CD4-positive, alpha-beta T cell treated with Interleukin-17A for 1 hour (primary cell): ENCODE measurements around the gene USP13.
A peak's percentile ranks its signal among the peaks of the same experiment; 100 is the strongest.
"Not testable (repeated sequence)": the region's sequence is repeated elsewhere in the genome, so short reads cannot be mapped to it uniquely, and the experiment has no call there.

Experiments
- DNase-seq: peaks from one replicate; pipeline ENCODE4 v3.0.0-alpha.2; 2020

Gene USP13

DNA sequence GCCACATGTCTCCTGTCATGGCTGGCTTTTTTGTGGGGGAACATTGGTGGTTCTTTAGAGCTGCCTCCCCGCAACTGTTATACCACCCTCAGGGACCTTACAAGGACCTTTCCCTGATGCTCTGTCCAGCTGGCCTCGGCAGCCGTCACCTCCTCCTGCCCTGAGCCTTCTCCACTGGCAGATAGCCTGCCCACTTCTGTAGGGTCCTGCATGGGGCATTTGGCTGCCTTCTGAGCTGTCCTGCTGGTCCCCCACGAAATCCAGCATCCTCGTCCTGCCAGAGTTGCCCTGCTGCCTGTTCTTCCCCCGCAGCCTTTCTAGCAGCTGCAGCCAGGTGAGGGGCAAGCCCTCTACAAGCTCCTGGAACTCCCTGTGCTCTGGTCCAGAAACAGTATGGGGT lies 86.2 kb downstream of the USP13 start:
- DNase-seq: no peak

DNA sequence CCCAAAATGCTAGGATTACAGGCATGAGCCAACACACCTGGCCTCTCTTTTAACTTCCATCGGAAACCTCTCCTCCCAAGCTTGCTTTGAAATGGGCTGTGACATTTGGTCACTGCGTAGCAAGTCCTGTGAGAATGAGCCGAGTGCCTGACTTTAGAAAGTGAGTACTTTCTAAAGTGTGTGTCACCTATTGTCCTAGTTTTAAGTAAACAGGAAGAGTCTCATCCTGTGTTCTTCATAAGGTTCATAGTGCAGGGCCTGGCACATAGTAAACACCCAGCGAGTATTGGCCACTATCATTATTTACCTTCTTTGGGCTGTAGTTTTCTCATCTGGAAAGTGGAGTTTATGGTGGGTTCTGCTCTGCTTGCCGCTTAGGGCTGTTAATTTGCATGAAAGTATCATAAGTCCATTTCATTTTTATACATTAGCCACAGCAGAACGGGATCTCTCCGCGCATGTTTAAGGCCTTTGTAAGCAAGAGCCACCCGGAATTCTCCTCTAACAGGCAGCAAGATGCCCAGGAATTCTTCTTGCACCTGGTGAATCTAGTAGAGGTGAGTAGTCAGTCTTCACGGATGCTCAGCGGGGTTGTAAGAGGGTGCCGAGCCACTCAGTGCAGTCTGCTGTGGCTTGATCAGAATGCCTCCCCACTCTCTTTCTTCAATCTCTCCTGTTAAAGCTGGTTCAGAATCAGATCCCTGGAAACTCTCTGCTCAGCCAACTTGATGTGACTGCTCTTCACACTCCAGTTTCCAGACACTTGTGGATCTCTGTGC lies 87.2 kb downstream of the USP13 start:
- DNase-seq: no peak

DNA sequence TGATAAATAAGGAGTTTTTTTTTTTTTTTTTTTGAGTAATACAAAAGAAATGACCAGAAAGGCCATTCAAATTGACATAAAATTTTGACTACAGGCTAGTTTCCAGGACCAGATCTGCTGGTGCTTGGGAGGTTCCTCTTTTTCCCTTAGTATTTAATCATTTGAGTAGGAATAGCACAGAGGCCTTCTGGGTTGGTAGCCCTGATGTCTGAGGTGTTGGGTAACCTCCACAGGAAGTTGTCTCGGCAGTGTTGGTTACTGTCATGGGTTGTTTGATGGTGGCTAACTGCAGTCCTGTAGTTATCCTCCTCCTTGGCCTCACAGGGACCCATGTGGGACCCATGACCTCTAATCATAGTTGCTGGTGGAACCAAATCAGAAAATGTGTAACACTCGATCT lies 91.1 kb downstream of the USP13 start:
- DNase-seq: no peak

DNA sequence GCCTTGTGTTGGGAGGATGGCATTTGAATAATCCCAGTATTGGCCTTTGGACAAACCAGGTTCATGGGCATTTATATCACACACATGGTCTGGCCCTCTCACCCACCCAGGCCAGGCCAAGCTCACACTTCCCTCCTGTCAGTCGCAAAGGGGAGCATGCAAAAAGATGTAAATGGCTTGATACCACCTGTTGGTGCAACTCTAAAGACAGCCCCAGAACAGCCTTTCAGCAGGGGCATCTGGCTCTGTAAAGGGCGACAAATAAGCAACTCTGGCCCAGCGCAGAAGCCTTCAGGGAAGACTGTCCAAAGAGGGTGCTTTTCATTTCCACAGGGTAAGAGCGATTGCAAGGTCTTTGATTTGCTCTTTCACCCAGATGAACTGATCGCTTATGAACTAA lies 91.8 kb downstream of the USP13 start:
- DNase-seq: no peak

DNA sequence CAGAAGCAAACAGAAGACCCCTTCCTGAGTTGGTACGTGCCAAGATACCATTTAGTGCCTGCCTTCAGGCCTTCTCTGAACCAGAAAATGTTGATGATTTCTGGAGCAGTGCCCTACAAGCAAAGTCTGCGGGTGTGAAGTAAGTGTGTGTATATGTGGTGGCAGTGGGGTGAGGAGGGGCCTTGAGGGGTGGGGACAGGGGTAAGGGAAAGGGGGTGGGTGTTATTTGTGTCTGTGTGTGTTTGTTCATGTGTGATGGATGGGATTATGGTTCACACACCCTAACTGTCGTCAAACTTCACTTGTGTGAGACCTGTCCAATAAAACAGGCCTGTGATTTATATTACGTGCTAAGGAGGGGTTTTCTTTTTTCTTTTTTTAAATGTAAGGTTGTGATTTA lies 92.2 kb downstream of the USP13 start:
- no peak for DNase-seq

DNA sequence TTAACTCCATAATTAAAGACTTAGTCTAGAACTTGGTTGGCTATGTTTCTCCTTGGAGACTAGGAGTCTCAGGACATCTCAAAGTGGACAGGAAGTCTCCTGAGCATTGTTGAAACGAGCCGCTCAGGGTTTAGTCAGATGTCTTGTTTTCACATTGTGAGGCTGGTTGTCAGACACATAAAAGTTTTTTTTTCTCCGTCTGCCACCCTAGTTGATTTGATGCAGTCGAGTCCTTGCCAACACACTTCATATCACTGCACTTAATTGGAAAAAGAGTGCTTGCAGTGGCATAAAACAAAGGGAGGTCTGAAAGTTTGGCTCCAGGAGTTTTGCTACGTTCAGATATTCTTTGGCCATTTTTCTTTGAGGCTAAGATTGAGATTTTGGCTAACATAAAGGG lies 92.9 kb downstream of the USP13 start:
- DNase-seq: no peak

DNA sequence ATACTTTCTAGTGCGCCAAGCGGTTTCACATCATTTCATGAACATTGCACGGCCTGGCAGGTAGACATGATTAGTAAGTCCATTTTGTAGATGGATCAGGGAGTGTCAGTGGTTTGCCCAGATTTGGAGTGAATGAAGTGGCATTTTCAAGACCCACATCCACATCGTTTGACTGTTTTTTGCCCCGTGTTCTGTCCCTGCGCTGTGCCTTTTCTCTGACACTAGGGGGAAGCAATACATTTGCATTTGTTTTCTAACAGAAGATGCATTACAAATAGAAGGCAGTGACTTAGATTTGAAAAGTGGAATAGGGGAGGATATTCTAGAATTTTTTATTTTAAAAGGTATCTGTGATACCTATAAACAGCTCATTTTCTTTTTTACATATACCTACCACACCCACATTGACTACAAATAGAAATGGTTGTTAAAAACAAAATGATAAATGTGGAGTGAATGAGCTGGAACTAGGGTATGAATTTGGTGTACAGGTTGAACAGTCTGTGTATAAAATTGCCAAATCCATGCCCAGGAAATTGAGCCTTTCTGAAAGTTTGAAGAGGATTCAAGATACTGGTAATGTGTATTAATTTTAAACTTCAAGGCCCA lies 98.0 kb downstream of the USP13 start:
- peak; percentile 5 for DNase-seq

DNA sequence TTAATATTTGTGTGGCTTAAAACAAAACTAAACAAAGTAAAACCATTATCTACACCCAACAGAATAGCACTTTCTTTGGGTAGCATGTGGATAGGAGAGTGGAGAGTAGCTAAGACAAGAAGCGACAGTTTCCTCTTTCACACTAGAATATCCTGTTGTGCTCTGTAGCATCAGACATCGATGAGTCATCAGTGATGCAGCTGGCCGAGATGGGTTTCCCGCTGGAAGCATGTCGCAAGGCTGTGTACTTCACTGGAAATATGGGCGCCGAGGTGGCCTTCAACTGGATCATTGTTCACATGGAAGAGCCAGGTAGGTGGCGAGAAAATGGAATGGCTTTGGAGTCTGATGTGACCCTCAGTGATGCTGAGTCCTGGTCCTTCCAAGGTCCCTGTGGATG lies 108.1 kb downstream of the USP13 start:
- DNase-seq: no peak

DNA sequence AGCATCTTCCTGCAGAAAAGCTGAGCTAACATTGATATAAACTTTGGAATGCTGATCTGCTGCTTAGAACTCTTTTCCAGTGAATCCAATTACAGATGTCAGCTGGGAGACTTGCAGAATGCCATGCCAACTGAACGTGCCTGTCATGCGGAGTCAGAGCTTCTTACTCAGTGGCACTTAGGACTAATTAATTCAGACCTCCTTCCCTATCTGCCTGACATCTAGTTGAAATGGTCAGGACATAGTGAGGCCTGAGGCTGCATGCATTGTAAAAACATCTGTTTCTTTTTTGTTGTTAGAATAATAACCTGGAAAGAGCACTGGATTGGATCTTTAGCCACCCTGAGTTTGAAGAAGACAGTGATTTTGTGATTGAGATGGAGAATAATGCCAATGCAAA lies 112.6 kb downstream of the USP13 start:
- no peak for DNase-seq

DNA sequence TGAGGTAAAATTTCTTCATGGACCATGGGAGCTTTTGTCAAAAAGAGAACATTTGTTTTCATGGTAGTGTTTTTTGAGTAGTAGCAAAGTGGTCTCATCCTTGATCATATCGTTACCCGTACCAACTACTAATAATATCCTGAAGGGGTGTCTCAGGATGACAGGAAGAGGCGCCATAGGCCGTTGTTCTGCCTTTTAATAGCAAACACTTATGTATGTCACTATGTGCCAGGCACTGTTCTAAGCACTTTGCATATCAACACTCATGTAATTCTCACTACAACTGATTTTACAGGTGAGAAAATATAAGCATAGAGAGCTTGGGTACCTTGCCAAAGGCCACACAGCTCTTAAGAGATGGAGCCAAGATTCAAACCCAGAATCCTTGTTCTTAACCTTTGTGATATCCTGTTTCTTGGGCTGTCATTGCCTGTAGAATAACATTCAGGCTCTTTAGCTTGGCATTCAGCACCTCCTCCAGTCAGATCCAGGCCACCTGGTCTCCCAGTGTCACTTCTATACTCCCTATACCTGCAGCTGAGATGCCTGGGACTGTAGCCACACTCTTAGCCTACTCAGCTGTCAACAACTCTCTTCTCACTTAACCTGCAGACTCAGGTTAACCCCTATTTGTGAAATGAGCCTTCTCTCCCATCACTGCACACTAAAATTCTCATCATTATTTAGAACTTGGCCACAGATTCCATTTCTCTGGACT lies 113.7 kb downstream of the USP13 start:
- no peak for DNase-seq

DNA sequence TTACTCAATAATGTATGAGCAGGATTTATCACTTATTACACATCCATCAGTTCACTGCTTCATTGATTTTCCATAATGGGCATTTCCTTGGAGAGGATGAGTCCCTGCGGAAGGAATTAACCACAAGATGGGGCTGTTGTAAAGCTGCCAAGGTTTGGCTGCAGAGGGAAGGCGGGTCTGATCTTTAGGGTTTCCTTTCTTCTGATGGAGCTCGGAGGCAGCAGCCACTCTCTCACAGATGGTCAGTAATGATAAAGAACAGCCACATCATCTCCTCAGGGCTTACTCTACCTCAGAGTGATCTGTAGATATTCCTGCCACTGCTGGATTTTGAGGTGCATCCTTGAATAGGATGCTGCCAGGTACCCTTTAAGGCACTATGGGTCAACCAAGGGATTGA lies 115.2 kb downstream of the USP13 start:
- DNase-seq: no peak

DNA sequence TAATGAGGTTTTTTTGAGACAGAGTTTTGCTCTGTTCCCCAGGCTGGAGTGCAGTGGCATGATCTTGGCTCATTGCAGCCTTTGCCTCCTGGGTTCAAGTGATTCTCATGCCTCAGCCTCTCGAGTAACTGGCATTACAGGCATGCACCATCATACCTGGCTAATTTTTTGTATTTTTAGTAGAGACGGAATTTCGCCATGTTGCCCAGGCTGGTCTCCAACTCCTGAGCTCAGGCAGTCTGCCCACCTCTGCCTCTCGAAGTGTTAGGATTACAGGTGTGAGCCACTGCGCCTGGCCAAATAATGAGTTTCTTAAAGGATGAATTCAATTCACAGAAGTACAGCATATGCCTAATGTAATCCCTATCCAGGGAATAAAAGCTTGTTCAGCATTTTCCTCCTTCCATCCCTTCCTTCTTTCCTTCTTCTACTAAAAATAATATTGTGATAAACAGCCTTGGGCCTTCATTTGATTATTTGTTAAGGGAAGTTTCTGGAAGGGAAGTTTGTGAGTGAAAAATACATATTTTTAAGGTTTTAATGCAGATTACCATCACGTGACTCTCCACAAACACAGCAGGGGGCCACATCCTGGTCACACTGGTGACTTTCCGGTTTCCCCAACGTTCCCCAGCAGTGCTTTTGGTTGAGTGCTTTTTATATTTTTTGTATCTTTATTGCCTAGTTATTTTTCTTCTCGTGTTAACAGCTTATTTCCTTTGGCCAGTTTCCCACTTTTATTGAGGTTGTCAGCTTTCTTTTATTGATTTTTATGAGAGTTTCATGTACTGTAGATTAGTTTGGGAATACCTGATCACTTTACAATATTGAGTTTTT lies 116.8 kb downstream of the USP13 start:
- no peak for DNase-seq

DNA sequence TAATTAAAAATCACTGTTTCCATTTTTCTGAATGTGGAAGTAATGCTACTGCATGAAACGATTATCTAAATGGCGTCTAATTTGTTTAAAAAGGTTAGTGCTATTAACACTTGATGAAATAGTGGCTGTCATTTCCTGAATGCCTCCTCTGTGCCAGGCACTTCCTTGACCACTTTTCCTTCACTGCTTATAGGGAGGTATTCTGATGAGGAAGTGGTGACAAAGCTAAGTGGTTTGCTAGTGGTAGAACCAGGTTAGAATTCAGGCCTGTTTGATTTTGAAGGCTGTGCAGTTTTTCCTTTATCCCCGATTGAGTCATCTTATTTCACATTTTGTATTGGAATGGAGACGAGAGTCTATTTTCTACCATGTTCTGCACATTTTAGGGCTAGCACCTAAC lies 119.0 kb downstream of the USP13 start:
- DNase-seq: no peak

DNA sequence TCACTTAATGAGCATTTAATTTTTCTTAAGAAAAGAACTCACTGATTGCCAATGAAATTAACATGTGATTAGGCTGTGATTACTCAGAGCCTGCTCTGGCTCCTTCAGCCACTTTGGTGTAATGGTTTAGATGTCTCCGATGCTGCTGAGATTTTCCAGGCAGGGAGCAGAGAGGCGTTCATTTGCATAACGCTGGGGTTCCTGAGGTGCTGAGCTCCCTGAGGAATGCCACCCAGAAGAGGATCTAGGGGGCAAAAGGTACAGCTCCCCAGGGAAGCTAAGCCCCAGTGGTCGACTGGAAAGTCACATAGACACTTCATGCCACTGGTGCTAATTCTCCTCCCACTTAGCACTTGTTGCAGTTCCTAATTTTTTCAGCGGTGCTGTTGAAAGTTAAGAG lies 119.5 kb downstream of the USP13 start:
- DNase-seq: no peak

DNA sequence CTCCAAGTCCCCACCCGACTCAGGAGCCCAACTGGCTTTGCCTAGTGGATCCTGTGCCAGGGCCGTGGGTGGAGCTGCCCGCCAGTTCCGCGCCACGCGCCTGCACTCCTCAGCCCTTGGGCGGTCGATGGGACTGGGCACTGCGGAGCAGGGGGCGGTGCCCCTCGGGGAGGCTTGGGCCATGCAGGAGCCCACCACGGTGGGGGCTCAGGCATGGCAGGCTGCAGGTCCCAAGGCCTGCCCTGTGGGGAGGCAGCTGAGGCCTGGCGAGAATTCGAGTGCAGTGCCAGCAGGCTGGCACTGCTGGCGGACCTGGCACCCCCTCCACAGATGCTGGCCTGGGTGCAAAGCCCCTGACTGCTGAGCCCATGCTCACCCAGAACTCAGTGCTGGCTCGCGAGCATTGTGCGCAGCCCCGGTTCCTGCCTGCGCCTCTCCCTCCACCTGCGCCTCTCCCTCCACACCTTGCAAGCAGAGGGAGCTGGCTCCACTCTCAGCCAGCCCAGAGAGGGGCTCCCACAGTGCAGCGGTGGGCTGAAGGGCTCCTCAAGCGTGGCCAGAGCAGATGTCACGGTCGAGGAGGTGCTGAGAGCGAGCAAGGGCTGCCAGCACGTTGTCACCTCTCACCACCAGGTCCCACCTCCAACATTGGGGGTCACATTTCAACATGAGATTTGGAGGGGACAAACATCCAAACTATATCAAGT lies 122.7 kb downstream of the USP13 start:
- DNase-seq: no peak

DNA sequence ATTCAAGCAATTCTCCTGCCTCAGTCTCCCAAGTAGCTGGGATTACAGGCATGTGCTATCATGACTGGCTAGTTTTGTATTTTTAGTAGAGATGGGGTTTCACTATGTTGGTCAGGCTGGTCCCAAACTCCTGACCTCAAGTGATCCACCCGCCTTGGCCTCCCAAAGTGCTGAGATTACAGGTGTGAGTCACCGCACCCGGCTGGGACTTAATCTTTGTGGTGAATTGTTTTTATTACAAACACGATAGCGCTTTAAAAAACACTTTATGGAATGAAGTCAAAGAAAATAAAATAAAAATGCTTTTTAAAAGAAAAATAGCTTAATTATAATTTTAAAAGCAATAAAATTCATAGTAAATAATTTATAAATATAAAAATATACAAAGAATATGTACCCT lies 130.0 kb downstream of the USP13 start:
- not testable (repeated sequence) for DNase-seq

DNA sequence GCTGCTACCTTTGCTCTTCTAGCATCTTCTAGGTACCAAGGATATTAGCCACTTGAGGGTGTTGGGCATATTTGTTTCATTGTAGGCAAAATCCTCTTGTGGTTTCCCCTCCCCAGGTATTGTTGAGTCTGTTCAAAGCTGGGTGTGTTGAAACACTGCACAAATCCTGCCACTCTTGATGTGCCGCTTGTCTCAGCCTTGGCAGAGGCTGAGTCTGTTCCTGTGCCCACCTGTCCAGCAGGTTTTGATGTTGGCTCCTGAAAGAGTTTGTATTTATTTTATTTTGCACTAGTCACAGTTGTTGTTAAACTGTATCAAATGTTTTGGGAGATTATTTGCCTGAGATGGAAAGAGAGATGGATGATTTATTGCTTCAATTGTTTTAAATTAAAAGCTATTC lies 136.2 kb downstream of the USP13 start:
- DNase-seq: no peak

DNA sequence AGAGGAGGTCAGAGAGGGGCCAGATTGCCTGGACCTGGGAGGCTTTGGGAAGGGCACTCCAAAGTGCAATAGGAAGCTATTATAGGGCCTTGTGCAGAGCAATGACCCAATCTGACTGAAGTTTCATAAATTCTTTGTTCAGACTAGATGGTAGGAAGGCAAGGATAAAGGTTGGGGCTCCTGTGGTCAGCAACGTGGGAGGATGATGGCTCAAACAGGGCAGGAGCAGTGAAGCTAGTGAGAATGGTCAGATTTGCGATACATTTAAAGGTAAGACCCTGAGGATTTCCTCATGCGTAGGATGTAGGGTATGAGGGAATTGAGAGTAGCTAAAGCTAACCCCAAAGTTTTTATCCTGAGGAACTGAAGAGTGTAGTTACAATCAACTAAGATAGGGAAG lies 139.0 kb downstream of the USP13 start:
- DNase-seq: no peak

DNA sequence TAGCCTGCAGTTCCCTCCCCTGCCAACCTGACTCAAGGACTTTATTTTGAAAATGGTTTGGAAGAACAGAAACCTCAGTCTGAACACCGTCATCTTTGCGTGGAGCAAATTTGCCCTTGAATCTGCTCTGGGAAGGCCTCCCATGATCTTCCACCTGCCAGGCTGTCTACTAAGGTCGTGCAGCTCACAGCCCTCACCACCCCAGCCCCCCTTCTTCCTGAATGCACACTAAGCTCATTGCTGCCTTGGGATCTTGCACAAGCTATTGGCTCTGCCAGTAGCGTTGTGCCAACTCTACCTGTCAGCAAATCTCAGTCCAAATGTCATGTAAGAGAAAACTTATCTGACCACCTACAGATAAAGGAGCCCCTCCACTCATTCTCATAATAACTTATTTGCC lies 141.5 kb downstream of the USP13 start:
- DNase-seq: no peak

DNA sequence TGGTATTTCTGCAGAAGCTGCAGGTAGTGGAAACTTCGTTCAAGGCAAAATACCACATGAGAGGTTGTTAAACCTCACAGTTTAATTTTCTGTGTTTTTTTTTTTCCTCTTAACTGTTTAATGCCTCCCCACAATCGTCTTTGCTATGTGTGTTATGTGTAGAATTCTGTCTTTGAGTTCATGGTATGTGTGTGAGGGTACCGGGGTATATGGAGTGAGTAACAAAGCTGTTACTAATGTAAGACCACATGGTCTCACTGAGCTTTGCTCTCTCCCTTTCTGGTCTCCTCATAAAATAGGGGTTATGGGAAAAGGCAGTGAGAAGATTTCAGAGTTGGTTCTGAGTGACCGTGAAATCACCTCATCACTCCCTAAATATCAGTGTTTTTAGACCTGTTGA lies 143.6 kb downstream of the USP13 start:
- no peak for DNase-seq

DNA sequence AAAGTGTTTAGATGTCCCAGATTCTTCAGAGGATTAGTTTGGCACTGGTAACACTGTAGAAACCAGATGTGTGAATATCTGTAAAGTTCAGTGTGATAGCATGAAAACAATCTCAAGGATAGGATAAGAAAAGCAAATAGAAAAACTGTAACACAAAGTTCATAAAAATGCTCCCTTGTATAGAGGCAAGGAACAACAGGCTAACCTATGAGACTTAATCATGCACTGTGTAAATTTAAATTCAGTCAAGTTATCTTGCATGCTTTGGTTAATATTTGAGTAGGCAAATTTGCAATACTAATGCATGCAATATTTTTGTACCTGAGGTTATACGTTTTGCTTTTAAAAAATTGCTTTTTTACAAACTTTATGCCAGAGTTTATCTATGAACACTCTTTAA lies 144.4 kb downstream of the USP13 start:
- no peak for DNase-seq

DNA sequence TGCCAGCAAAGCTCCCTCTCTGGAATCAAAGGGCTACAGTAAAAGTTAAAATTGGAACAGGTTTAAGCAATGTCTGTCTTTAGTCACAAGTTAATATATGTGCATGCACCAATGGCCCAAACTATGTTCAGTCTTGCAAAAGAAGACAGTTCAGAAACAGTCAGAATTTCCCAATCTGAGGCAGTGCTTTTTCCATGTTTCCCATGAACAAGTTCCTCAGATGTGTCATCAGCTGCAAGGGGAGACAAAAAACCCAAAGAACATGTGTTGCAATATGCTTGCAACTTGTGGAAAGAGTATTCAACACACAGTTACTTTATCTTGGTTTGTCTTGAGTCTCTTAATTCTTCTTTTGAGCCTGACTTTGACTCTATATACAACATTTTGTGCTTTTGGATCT lies 148.4 kb downstream of the USP13 start:
- no peak for DNase-seq

DNA sequence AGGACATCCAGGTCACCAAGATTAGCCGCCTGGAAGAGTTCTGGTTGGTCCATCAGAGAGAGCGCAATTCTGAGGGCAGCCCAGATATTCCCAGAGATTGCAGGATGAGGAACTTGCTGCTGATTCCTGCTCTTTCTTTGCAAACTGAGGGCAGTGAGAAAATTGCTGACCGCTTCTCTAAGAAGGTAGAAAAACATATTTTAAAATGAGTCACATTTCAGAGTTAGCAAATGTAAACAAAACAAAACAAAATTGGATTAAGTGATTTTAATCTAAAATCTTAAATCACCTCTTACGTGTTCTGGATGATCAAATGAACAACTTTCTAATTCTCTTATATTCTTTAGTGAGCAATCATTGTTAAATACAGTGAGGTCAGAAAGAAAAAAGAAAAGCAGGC lies 149.0 kb downstream of the USP13 start:
- no peak for DNase-seq
